ENCODE measurements around the gene BOLA2B. TPM values are rescaled to one million over a fixed set of nuclear protein-coding genes. Genes with fewer than 3 reads are reported as not detected.

The BOLA2B gene
- polyA plus RNA-seq, 1 donor from 2014 or later = 487 TPM

GRCh38 chr16:30143347-30143702 lies 50.1 kb downstream of the BOLA2B start:
- no peaks in the 10 kb centered on the region for H3K9me2 ChIP-seq (ENCODE audit: insufficient read depth, low read length)
- no peak overlapping the region for H3K4me2 ChIP-seq (ENCODE audit: low read length)
- no peaks in the 10 kb centered on the region for H3F3A ChIP-seq (ENCODE audit: insufficient read depth, low read length, poor library complexity, severe bottlenecking)
- no peak overlapping the region for H2AFZ ChIP-seq (ENCODE audit: low read depth, low read length)
- H3K9ac ChIP-seq (ENCODE audit: low read length) = no peak overlapping the region
- H4K20me1 ChIP-seq (ENCODE audit: insufficient read depth) = no peaks in the 10 kb centered on the region
- no peak overlapping the region for H3K4me3 ChIP-seq (ENCODE audit: low read length)
- TF ChIP-seq TAF1 (IDR thresholded peaks at IDR 0.05; ENCODE audit: low read depth) (no peak), CTCF (IDR thresholded peaks at IDR 0.05; ENCODE audit: poor library complexity, severe bottlenecking) (no peak), RAD21 (conservative IDR thresholded peaks at IDR 0.05) (no peak), REST (IDR thresholded peaks at IDR 0.05; ENCODE audit: borderline replicate concordance) (no peak), EP300 (conservative IDR thresholded peaks at IDR 0.05; ENCODE audit: poor library complexity, severe bottlenecking) (no peak), EZH2 (IDR thresholded peaks at IDR 0.05; ENCODE audit: borderline replicate concordance, insufficient read depth, low read length, poor library complexity, severe bottlenecking) (no peak), MXI1 (conservative IDR thresholded peaks at IDR 0.05; ENCODE audit: poor library complexity, severe bottlenecking) (no peak), POLR2AphosphoS5 (IDR thresholded peaks at IDR 0.05) (no peak)
- H3K9me3 ChIP-seq (ENCODE audit: low read length) = no peaks in the 10 kb centered on the region
- no peaks in the 10 kb centered on the region for H3K36me3 ChIP-seq (ENCODE audit: insufficient read depth, low read length)
- H3K27me3 ChIP-seq (ENCODE audit: insufficient read depth, low read depth, low read length) = no peaks in the 10 kb centered on the region
- H3K79me2 ChIP-seq (replicated peaks; ENCODE audit: insufficient read depth, low read length) = no peaks in the 10 kb centered on the region
- H3K27ac ChIP-seq (ENCODE audit: low read length) = no peak overlapping the region

Small RNAs within 50 kb of the gene (small RNA-seq; reads per million reads assigned to genes)
- 0 reads per million in 3 experiments for gene AC106782.4

Other genes with a start within 250 kb of the BOLA2B start
- gene TMEM219, start 231.6 kb downstream of the BOLA2B start, polyA plus RNA-seq = 154 and 157 TPM in 2 replicates
- gene TAOK2, start 219.8 kb downstream of the BOLA2B start, polyA plus RNA-seq = 62.7 and 65.5 TPM in 2 replicates
- gene HIRIP3, start 198.0 kb downstream of the BOLA2B start, polyA plus RNA-seq = 51.2 and 65.4 TPM in 2 replicates
- gene INO80E, start 197.4 kb downstream of the BOLA2B start, polyA plus RNA-seq = 106 and 130 TPM in 2 replicates
- 7.3 and 8.5 TPM in 2 replicates for gene DOC2A, start 182.6 kb downstream of the BOLA2B start, polyA plus RNA-seq
- not detected in 2 replicates for gene C16orf92, start 170.5 kb downstream of the BOLA2B start, polyA plus RNA-seq
- gene TLCD3B, start 162.4 kb downstream of the BOLA2B start, polyA plus RNA-seq = 18.9 and 21.7 TPM in 2 replicates
- gene ALDOA, start 127.9 kb downstream of the BOLA2B start, polyA plus RNA-seq = 59.3 and 71.3 TPM in 2 replicates
- gene PPP4C, start 117.7 kb downstream of the BOLA2B start, polyA plus RNA-seq = 173 and 184 TPM in 2 replicates
- gene TBX6, start 101.7 kb downstream of the BOLA2B start, polyA plus RNA-seq = not detected in 2 replicates
- 76.9 and 90.1 TPM in 2 replicates for gene YPEL3, start 97.5 kb downstream of the BOLA2B start, polyA plus RNA-seq
- 2.7 and 3.6 TPM in 2 replicates for gene GDPD3, start 80.1 kb downstream of the BOLA2B start, polyA plus RNA-seq
- gene MAPK3, start 70.4 kb downstream of the BOLA2B start, polyA plus RNA-seq = 18.5 and 20.2 TPM in 2 replicates
- 106 and 107 TPM in 2 replicates for gene CORO1A, start 10.1 kb downstream of the BOLA2B start, polyA plus RNA-seq
- 22.8 and 43.4 TPM in 2 replicates for gene SLX1A, start 209 bp upstream of the BOLA2B start, polyA plus RNA-seq
- gene SULT1A3, start 5.6 kb upstream of the BOLA2B start, polyA plus RNA-seq = 12.1 and 13.2 TPM in 2 replicates
- gene NPIPB13, start 54.8 kb upstream of the BOLA2B start, polyA plus RNA-seq = 2.2 and 3.9 TPM in 2 replicates
- 76.3 and 83.3 TPM in 2 replicates for gene CD2BP2, start 161.6 kb upstream of the BOLA2B start, polyA plus RNA-seq
- gene TBC1D10B, start 176.8 kb upstream of the BOLA2B start, polyA plus RNA-seq = 24.1 and 32.5 TPM in 2 replicates
- not detected in 2 replicates for gene MYL11, start 181.1 kb upstream of the BOLA2B start, polyA plus RNA-seq
- gene SEPTIN1, start 188.9 kb upstream of the BOLA2B start, polyA plus RNA-seq = 0.38 TPM in 1 of 2 replicates, not detected in the other
- 42.3 and 48.9 TPM in 2 replicates for gene ZNF48, start 201.8 kb upstream of the BOLA2B start, polyA plus RNA-seq
- 10.2 and 11.7 TPM in 2 replicates for gene ZNF771, start 213.9 kb upstream of the BOLA2B start, polyA plus RNA-seq
- gene DCTPP1, start 236.4 kb upstream of the BOLA2B start, polyA plus RNA-seq = 47.3 and 60.4 TPM in 2 replicates

Data from neural cell (in vitro differentiated cells).